ENCODE data around the gene PER2. TPM values are rescaled to one million over a fixed set of nuclear protein-coding genes. Genes with fewer than 3 reads are reported as not detected.

The PER2 gene
- total and polyA plus RNA-seq, 9 of the 15 experiments (the other 6 are each of a cell fraction or from before 2014, with no cell fraction given): 1.1 to 10.3 (median 2.9) TPM

DNA sequence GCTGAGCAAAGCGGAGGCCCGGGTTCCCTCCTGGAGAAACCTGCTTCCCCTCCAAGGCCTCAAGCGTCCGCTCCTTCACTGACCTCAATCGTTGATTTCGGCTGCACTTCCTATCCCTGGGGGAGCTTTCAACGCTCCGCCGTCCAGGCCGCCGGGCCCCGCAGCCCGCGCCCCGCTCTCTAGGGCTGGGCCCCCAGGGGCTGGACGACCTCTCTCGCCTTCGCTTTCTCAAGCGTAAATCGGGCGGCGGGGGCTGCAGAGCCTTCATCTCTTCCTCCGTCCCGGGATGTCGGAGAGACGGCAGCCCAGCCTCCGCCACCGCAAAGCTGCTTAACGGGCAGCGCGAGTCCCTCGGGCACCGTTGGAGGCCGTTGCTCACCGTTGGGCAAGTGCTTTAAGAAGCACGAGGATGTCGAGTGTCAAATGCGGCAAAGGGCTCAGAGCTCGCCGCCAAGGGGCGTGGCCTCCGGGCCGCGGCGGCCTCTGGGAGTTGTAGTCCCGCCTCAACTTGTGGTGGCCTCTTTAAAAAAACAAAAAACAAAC, 57.1 kb downstream of the PER2 start (continued):
- TF ChIP-seq KAT2B (IDR thresholded peaks at IDR 0.05; ENCODE audit: low read depth, low read length): no peak
- no peak for TF ChIP-seq ZNF518B (CRISPR knock-in tag; IDR thresholded peaks at IDR 0.05)
- peak; percentile 73 for TF ChIP-seq SAP30 (IDR thresholded peaks at IDR 0.05; ENCODE audit: borderline replicate concordance, insufficient read depth, low read depth, low read length, poor library complexity, severe bottlenecking)
- TF ChIP-seq, protein P1, sequence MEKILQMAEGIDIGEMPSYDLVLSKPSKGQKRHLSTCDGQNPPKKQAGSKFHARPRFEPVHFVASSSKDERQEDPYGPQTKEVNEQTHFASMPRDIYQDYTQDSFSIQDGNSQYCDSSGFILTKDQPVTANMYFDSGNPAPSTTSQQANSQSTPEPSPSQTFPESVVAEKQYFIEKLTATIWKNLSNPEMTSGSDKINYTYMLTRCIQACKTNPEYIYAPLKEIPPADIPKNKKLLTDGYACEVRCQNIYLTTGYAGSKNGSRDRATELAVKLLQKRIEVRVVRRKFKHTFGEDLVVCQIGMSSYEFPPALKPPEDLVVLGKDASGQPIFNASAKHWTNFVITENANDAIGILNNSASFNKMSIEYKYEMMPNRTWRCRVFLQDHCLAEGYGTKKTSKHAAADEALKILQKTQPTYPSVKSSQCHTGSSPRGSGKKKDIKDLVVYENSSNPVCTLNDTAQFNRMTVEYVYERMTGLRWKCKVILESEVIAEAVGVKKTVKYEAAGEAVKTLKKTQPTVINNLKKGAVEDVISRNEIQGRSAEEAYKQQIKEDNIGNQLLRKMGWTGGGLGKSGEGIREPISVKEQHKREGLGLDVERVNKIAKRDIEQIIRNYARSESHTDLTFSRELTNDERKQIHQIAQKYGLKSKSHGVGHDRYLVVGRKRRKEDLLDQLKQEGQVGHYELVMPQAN (IDR thresholded peaks at IDR 0.05; ENCODE audit: borderline replicate concordance): peak; percentile 76
- TF ChIP-seq ZKSCAN1 (IDR thresholded peaks at IDR 0.05; ENCODE audit: low read depth, low read length): no peak
- TF ChIP-seq PTBP1 (IDR thresholded peaks at IDR 0.05; ENCODE audit: low read depth, low read length): no peak
- no peak; a peak in 1 of 4 replicates for TF ChIP-seq NRF1 (conservative IDR thresholded peaks at IDR 0.05 in 1 of 2, IDR thresholded peaks at IDR 0.05 in 1 of 2)
- TF ChIP-seq RB1 (IDR thresholded peaks at IDR 0.05; ENCODE audit: low read depth): peak; percentile 56; the same call in 1 of the 2 replicates
- TF ChIP-seq, protein P2, sequence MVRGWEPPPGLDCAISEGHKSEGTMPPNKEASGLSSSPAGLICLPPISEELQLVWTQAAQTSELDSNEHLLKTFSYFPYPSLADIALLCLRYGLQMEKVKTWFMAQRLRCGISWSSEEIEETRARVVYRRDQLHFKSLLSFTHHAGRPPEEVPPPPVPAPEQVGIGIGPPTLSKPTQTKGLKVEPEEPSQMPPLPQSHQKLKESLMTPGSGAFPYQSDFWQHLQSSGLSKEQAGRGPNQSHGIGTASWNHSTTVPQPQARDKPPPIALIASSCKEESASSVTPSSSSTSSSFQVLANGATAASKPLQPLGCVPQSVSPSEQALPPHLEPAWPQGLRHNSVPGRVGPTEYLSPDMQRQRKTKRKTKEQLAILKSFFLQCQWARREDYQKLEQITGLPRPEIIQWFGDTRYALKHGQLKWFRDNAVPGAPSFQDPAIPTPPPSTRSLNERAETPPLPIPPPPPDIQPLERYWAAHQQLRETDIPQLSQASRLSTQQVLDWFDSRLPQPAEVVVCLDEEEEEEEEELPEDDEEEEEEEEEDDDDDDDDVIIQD (CRISPR knock-in tag; IDR thresholded peaks at IDR 0.05): no peak
- no peak for TF ChIP-seq THAP12 (CRISPR knock-in tag; IDR thresholded peaks at IDR 0.05)
- TF ChIP-seq ATF3 (IDR thresholded peaks at IDR 0.05): no peak
- TF ChIP-seq ATF3 (CRISPR knock-in tag; conservative IDR thresholded peaks at IDR 0.05): no peak
- no peak for TF ChIP-seq BMI1 (IDR thresholded peaks at IDR 0.05; ENCODE audit: low read length)
- no peak for TF ChIP-seq TRIM24 (IDR thresholded peaks at IDR 0.05)
- TF ChIP-seq SP1 (CRISPR knock-in tag; IDR thresholded peaks at IDR 0.05): peak; percentile 79
- no peak for TF ChIP-seq ZBTB7A (IDR thresholded peaks at IDR 0.05; ENCODE audit: borderline replicate concordance, control insufficient read depth, low read depth, low read length)
- no peak for TF ChIP-seq EWSR1 (IDR thresholded peaks at IDR 0.05; ENCODE audit: borderline replicate concordance, low read depth, partially characterized antibody)
- 0 out of 2 replicates have a peak, but pooled peaks have one; percentile 14 for TF ChIP-seq MTA3 (IDR thresholded peaks at IDR 0.05; ENCODE audit: borderline replicate concordance)

Measured in K562 (cell line).